ENCODE data around the gene TTC13.

The TTC13 gene

DNA sequence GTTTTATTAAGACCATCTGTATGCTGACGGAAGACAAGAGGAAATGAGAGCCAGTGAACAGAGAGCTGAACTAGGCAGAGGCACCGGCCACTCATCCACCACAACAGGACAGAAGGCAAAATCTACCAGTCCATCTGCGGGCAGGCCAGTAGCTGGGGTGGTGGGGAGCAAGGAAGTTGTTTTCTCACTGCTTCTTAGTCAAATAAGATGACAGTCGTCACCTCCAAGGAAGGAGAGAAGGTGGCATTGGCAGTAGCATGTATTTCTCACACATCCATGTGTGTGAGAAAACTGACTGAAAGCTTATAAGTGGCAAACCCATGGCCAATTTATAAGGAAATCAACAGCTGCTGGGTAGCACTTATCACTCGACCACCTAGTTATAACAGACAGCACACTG, 8.2 kb downstream of the TTC13 start:
- no peak overlapping the region for H3K4me3 ChIP-seq (replicated peaks; ENCODE audit: low read depth, low read length)
- H3K36me3 ChIP-seq (ENCODE audit: control insufficient read depth, insufficient read depth, low read length): no peaks in the 10 kb centered on the region
- no peak for DNase-seq (ENCODE audit: extremely low read depth, insufficient read length)
- no peaks in the 10 kb centered on the region for H3K27me3 ChIP-seq (replicated peaks; ENCODE audit: control insufficient read depth, insufficient read depth, low read length)
- TF ChIP-seq, protein P1, sequence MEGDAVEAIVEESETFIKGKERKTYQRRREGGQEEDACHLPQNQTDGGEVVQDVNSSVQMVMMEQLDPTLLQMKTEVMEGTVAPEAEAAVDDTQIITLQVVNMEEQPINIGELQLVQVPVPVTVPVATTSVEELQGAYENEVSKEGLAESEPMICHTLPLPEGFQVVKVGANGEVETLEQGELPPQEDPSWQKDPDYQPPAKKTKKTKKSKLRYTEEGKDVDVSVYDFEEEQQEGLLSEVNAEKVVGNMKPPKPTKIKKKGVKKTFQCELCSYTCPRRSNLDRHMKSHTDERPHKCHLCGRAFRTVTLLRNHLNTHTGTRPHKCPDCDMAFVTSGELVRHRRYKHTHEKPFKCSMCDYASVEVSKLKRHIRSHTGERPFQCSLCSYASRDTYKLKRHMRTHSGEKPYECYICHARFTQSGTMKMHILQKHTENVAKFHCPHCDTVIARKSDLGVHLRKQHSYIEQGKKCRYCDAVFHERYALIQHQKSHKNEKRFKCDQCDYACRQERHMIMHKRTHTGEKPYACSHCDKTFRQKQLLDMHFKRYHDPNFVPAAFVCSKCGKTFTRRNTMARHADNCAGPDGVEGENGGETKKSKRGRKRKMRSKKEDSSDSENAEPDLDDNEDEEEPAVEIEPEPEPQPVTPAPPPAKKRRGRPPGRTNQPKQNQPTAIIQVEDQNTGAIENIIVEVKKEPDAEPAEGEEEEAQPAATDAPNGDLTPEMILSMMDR (IDR thresholded peaks at IDR 0.05; ENCODE audit: insufficient read depth, low read length, poor library complexity, severe bottlenecking): no peak

DNA sequence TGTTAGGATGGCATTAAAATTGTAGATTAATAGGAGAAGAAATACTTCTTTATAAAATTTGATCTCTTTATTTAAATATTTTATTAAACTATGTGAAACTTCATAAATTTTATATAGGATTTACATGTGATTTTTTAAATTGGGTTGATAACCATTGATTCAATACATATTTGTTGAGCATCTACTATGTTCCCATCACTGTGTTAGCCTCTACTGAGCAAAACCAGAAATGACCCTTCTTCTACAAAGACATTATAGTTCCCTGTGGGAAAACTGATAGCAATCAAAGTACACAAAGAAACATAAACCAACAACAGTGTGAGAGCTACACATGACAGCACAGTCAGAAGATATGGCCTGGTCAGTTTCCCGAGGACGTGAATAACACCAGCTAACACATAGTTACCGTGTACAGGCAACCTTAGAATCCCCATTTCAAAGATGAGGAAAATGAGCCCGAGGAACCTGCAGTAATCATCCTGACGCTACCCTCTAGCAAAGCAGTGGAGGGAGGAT, 12.2 kb downstream of the TTC13 start:
- no peaks in the 10 kb centered on the region for H3K27me3 ChIP-seq (replicated peaks; ENCODE audit: control insufficient read depth, insufficient read depth, low read length)
- TF ChIP-seq, protein P1 (IDR thresholded peaks at IDR 0.05; ENCODE audit: insufficient read depth, low read length, poor library complexity, severe bottlenecking): no peak
- H3K4me3 ChIP-seq (replicated peaks; ENCODE audit: low read depth, low read length): no peak overlapping the region
- no peak for DNase-seq (ENCODE audit: extremely low read depth, insufficient read length)
- no peaks in the 10 kb centered on the region for H3K36me3 ChIP-seq (ENCODE audit: control insufficient read depth, insufficient read depth, low read length)

DNA sequence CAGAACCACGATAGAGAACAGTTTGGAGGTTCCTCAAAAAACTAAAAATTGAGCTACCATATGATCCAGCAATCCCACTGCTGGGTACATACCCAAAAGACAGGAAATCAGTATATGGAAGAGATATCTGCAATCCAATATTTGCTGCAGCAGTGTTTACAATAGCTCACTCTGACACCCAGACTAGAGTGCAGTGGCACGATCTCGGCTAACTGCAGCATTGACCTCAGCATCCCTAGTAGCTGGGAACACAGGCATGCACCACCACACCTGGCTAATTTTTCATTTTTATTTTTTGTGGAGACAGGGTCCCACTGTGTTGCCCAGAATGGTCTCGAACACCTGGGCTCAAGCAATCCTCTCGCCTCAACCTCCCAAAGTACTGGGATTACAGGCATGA, 13.1 kb downstream of the TTC13 start:
- no peak for DNase-seq (ENCODE audit: extremely low read depth, insufficient read length)
- no peaks in the 10 kb centered on the region for H3K27me3 ChIP-seq (replicated peaks; ENCODE audit: control insufficient read depth, insufficient read depth, low read length)
- no peak overlapping the region for H3K4me3 ChIP-seq (replicated peaks; ENCODE audit: low read depth, low read length)
- TF ChIP-seq, protein P1 (IDR thresholded peaks at IDR 0.05; ENCODE audit: insufficient read depth, low read length, poor library complexity, severe bottlenecking): no peak
- H3K36me3 ChIP-seq (ENCODE audit: control insufficient read depth, insufficient read depth, low read length): no peaks in the 10 kb centered on the region; the same call in 1 of the 2 replicates

DNA sequence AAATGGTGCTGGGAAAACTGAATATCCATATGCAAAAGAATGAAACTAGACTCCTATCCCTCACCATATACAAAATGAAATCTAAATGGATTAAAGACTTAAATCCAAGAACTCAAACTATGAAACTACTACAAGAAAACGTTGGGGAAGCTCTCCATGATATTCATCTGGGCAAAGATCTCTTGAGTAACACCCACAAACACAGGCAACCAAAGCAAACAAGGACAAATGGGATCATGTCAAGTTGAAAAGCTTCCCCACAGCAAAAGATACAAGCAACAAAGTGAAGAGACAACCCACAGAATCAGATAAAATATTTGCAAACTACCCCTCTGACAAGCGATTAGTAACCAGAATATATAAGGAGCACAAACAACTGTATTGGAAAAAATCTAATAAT, 13.8 kb downstream of the TTC13 start:
- Histone ChIP-seq H3K36me3 (ENCODE audit: control insufficient read depth, insufficient read depth, low read length) (no peaks in the 10 kb centered on the region; the same call in 1 of the 2 replicates), H3K4me3 (replicated peaks; ENCODE audit: low read depth, low read length) (no peak overlapping the region), H3K27me3 (replicated peaks; ENCODE audit: control insufficient read depth, insufficient read depth, low read length) (no peaks in the 10 kb centered on the region)
- TF ChIP-seq, protein P1 (IDR thresholded peaks at IDR 0.05; ENCODE audit: insufficient read depth, low read length, poor library complexity, severe bottlenecking): no peak
- no peak for DNase-seq (ENCODE audit: extremely low read depth, insufficient read length)

DNA sequence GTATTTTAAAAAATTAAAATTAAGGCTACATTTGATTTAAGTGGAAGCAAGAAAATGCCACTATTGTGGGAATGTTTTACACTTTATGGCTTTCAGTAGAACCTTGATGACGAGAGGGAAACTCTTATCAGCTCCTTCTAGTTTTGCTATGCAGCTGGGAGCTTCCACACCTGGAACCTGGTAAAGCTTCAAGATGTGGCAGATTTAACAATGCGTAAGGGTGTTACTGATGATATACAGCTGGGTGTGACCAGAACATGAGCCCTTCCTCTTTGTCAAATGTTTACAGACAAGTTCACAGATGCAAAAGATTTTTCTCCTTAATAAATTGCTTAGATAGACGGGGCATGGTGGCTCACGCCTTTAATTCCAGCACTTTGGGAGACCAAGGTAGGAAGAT, 20.3 kb downstream of the TTC13 start:
- H3K36me3 ChIP-seq (ENCODE audit: control insufficient read depth, insufficient read depth, low read length): peaks cover 4% of the 10 kb centered on the region
- H3K27me3 ChIP-seq (replicated peaks; ENCODE audit: control insufficient read depth, insufficient read depth, low read length): no peaks in the 10 kb centered on the region
- H3K4me3 ChIP-seq (replicated peaks; ENCODE audit: low read depth, low read length): no peak overlapping the region
- TF ChIP-seq, protein P1 (IDR thresholded peaks at IDR 0.05; ENCODE audit: insufficient read depth, low read length, poor library complexity, severe bottlenecking): no peak
- no peak for DNase-seq (ENCODE audit: extremely low read depth, insufficient read length)

DNA sequence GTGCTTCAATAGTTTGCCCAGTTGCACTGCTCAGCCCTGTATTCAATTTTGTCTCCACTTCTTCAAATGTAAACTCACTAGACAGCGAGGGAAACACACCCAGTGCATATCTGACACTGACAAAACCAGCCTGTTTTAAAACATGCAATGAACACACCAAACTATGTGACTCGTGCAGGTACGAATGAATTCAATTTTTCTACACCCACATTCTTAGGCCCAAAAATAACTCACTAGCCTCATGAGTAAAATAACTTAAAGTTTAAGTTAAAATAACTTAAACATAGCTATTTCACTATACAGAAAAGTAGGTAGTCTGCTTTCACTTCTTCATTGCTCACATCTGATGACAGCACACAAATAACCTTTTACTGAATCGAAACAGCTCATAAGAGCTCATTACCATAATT, 21.1 kb downstream of the TTC13 start:
- Histone ChIP-seq H3K4me3 (replicated peaks; ENCODE audit: low read depth, low read length) (no peak overlapping the region), H3K27me3 (replicated peaks; ENCODE audit: control insufficient read depth, insufficient read depth, low read length) (no peaks in the 10 kb centered on the region), H3K36me3 (ENCODE audit: control insufficient read depth, insufficient read depth, low read length) (peaks cover 4% of the 10 kb centered on the region)
- DNase-seq (ENCODE audit: extremely low read depth, insufficient read length): peak; percentile 31
- TF ChIP-seq, protein P1 (IDR thresholded peaks at IDR 0.05; ENCODE audit: insufficient read depth, low read length, poor library complexity, severe bottlenecking): no peak
